Heart left ventricle (tissue), 16 donors: ENCODE results near the gene CCDC146. TPM values are rescaled to one million over a fixed set of nuclear protein-coding genes. Genes with fewer than 3 reads are reported as not detected.

Experiments
- ATAC-seq, 4 donors: fragments of 200-7000 bp; cut with Tn5 transposase; one replicate each; pipeline ENCODE4 v1.9.1; 2020 to 2022; ENCODE audit warnings: moderate library complexity in 4 of 4, mild to moderate bottlenecking in 3 of 4, moderate number of reproducible peaks in 1 of 4
- DNase-seq, 5 donors: peaks; one replicate each; pipeline ENCODE4 v3.0.0-alpha.2; 2020
- H3K27ac ChIP-seq, 12 donors: fragments of 200-600 bp; sonication (generic) in 4 of 12; one replicate each; pipeline versions ENCODE4 v1.5.0 to v1.8.0; 2016 to 2022; ENCODE audit warnings: mild to moderate bottlenecking in 2 of 12
- H3K27me3 ChIP-seq, 9 donors: fragments of 200-600 bp; sonication (generic) in 2 of 9; one replicate each; pipeline versions ENCODE4 v1.5.1 to v1.8.0; 2016 to 2022; ENCODE audit warnings: mild to moderate bottlenecking in 3 of 9
- H3K36me3 ChIP-seq, 9 donors: fragments of 200-600 bp; sonication (generic) in 2 of 9; one replicate each; pipeline versions ENCODE4 v1.5.0 to v1.8.0; 2018 to 2022; ENCODE audit warnings: mild to moderate bottlenecking in 2 of 9
- H3K4me1 ChIP-seq, 12 donors: fragments of 200-600 bp; sonication (generic) in 4 of 12; one replicate each; pipeline versions ENCODE4 v1.5.0 to v1.8.0; 2016 to 2022; ENCODE audit warnings: mild to moderate bottlenecking in 3 of 12
- H3K4me3 ChIP-seq, 12 donors: fragments of 200-600 bp; sonication (generic) in 4 of 12; one replicate each; pipeline versions ENCODE4 v1.5.0 to v1.8.0; 2017 to 2022; ENCODE audit warnings: mild to moderate bottlenecking in 9 of 12, moderate library complexity in 4 of 12
- H3K9me3 ChIP-seq, 12 donors: fragments of 200-600 bp; sonication (generic) in 4 of 12; one replicate each; pipeline versions ENCODE4 v1.5.0 to v1.8.0; 2016 to 2022; ENCODE audit warnings: mild to moderate bottlenecking in 1 of 12
- CTCF ChIP-seq, 12 donors: fragments of 200-600 bp; sonication (generic) in 4 of 12; IDR thresholded peaks; one replicate each; pipeline versions ENCODE4 v1.5.0 to v1.8.0; 2018 to 2022; ENCODE audit warnings: antibody characterized with exemption in 12 of 12, mild to moderate bottlenecking in 5 of 12
- POLR2A ChIP-seq, 2 donors: fragments of 450-650 bp; IDR thresholded peaks; one replicate each; pipeline ENCODE4 v1.6.1; 2017; ENCODE audit warnings: antibody characterized with exemption in 2 of 2, mild to moderate bottlenecking in 2 of 2, moderate library complexity in 2 of 2
- WGBS, 4 donors: extraction: QIAGEN DNeasy Blood & Tissue Kit in 2 of 4; methylation state at CpG; one replicate each; pipeline versions ENCODE4 v1.1.5 to v1.1.7; 2013 to 2018; 5-methylcytosine and 5-hydroxymethylcytosine counted together
- intact Hi-C, 10 donors: fragments of 100-400 bp; cut with DNase I; formaldehyde crosslinking; loops; one replicate each; pipeline versions ENCODE4 v1.11.1 to v1.14.2; 2022
- polyA plus RNA-seq, 2 donors: library from polyadenylated mRNA; stranded (reverse); fragments of 200-250 nt; gene quantifications; one replicate each; pipeline ENCODE4 v1.2.3, GENCODE V29; 2013
- total RNA-seq, 9 donors: library from RNA; depleted of rRNA in 2 of 9; stranded (reverse); fragments of >200 nt in 2 of 9; fragmentation: NEBNext Ultra II Directional in 3 of 9; extraction: Animal tissue kit (Norgen Biotek cat#: 25700) in 3 of 9; gene quantifications; one replicate each; pipeline versions ENCODE4 v1.1.0 to v1.2.4, GENCODE V29; 2016 to 2023
- donor health status: ischemic (EF 13 %, LVEDD 7.1; RV severe dilation, severe dysfunction).
- donor health status: healthy with polysubstance abuse.
- donor health status: DM: no; HTN: yes; CAD: no.
- donor health status: DM: no; HTN: no; CAD: no.
- donor health status: ischemic (EF 25% LVEDD 6.9; RV normal size, moderate dysfunction).
- donor health status: ischemic (EF 25% LVEDD 5.7; RV mildly dilated, moderate dysfunction).
- donor health status: healthy.
- donor health status: DM: yes; HTN: yes; CAD: no.
- donor health status: ischemic (EF 35%, LVEDD 5.7; RV mildly dilated, moderate dysfunction).
- donor health status: nonischemic (EF 11% LVEDD 7.7; RV severe dilation, severe dysfunction).
- donor health status: DM: yes; HTN: yes; CAD: no.
- donor health status: PGD.
- donor health status: ischemic (EF 29% LVEDD 5.4; RV normal size, mild dysfunction).
- donor health status: nonischemic (EF 23%, LVEDD 6.1; RV moderate dilation, normal function).

The CCDC146 gene
- total and polyA plus RNA-seq, 11 donors, result 2.1 to 13.3 (median 6.6) TPM

- Histone ChIP-seq H3K36me3 (peaks cover 0 to 57% (median 0%) of the 10 kb centered on the region in 9 donors), H3K4me3 (no peak overlapping the region), H3K4me1 (peaks cover 0 to 10% (median 2%) of the 10 kb centered on the region in 12 donors), H3K9me3 (no peaks in the 10 kb centered on the region), H3K27ac (no peak overlapping the region), H3K27me3 (no peaks in the 10 kb centered on the region)
- DNase-seq (no peak), ATAC-seq (no peak)
- intact Hi-C loops, result loop anchor here in 1 of 10 donors (5.0 kb wide), 1 partner anchor 68 kb away; no protein-coding TSS in a partner anchor
- 67 to 80% (median 73%) methylated on average over 2 of the region's 2 CpGs for WGBS, 4 donors
- TF ChIP-seq CTCF (IDR thresholded peaks at IDR 0.05), result no peak
- no peak for TF ChIP-seq POLR2A (IDR thresholded peaks at IDR 0.05)
Measured at GRCh38 chr7:77320714-77321113, 198.3 kb downstream of the CCDC146 start.

DNA sequence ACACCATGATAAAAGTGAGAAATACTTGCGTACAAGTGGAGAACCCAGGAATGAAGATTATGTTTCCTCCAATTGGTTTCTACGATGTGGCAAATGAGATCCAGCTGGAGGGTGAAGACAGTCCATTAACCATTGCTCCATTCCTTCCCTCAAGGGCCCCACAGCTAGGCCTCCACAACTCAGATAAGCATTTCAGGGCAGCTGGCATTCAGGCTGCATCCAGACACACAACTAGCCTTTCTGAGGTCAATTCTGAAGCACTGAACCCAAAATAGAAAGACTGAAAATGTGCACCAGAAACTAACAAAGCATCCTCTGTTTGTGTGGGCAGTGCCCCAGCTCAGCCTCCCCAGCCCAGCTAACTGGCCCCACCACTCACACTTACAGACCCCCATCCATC is 198.9 kb downstream of the CCDC146 start:
- H3K27ac ChIP-seq, result no peak overlapping the region
- H3K4me1 ChIP-seq, result peaks cover 0 to 10% (median 0%) of the 10 kb centered on the region in 12 donors
- intact Hi-C loops, result loop anchor here in 1 of 10 donors (5.0 kb wide), 1 partner anchor 69 kb away; no protein-coding TSS in a partner anchor
- DNase-seq (no peak), ATAC-seq (peak in 2 of 4 donors; percentile 24 to 65)
- H3K27me3 ChIP-seq, result no peaks in the 10 kb centered on the region
- TF ChIP-seq POLR2A (IDR thresholded peaks at IDR 0.05) (no peak), CTCF (IDR thresholded peaks at IDR 0.05) (no peak)
- no peaks in the 10 kb centered on the region for H3K9me3 ChIP-seq
- peaks cover 0 to 56% (median 0%) of the 10 kb centered on the region in 9 donors for H3K36me3 ChIP-seq
- H3K4me3 ChIP-seq, result no peak overlapping the region
- 43 to 57% (median 53%) methylated on average over 2 of the region's 2 CpGs for WGBS, 4 donors

DNA sequence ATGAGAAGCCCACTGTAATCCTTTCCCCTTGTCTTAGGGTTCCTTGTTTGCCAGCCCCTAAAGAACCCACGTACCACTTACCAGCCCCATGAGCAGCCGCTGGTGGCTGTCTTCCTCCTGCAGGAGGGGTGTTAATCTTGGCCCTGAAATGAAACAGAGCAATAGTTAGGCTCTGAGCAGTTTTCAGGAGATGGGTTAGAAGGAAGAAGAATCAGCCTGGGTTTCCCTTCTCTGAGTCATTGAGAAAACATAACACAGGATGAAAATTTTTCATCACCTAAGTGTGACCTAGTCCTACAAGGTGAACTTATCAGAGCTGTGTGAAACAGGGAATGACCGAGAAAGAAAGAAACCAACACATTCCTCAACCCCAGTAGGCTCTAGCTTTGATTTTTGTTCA is 203.7 kb downstream of the CCDC146 start:
- no peaks in the 10 kb centered on the region for H3K9me3 ChIP-seq
- 84 to 91% (median 87%) methylated on average over 3 of the region's 3 CpGs for WGBS, 4 donors
- DNase-seq (no peak), ATAC-seq (no peak)
- no peaks in the 10 kb centered on the region for H3K27me3 ChIP-seq
- peaks cover 0 to 40% (median 0%) of the 10 kb centered on the region in 9 donors for H3K36me3 ChIP-seq
- TF ChIP-seq CTCF (IDR thresholded peaks at IDR 0.05) (no peak), POLR2A (IDR thresholded peaks at IDR 0.05) (no peak)
- H3K4me3 ChIP-seq, result no peak overlapping the region
- intact Hi-C loops, result loop anchor here in 4 of 10 donors (5.0 kb wide), 3 partner anchors 74 to 204 kb away; partner anchors contain the start of gene CCDC146 (in 1 of the 4)
- peaks cover 5 to 51% (median 28%) of the 10 kb centered on the region in 12 donors for H3K4me1 ChIP-seq
- peak overlapping the region in 1 of 12 donors; percentile 76 for H3K27ac ChIP-seq

DNA sequence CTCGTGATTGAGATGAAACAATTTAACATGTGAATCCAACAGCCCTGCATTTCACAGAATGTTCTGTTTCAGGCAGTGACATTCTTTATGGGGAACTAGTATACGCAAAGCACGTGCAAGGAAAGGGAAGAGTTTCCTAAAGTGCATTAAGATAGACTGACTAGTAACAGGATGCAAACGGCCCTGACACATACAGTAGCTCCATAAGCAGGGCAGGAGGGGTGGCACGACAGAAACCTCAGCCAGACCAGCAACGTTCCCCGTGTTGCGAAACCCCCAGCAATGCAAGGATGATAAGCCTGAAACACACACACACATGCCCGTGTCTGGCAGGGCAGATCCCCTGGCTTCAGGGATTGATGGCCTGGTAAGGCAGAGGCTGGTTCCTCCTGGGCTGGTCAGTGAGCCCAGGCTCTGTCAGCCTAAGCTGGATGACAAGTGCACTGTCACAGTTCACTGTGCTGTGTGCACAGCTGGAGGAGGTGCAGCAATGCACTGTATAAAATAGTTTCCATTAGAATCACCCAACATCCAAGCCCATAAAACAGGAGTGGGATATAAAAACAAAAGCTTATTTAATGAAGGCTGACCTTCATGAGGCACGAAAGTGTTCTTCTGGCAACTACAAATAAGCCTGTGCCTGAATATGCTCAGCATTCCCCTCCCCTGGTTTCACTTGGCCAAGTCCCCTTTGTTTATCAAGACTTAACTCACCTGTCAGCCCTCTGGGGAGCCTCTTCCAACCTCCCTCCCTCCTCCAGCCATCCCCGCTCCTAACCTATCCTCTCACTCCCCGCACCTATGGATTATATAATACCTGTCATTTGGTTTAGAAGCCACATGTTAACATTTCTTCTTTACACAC is 204.9 kb downstream of the CCDC146 start:
- peak; percentile 50 to 76 (median 53) for ATAC-seq
- 62 to 70% (median 66%) methylated on average over 8 to 12 of the region's 12 CpGs for WGBS, 4 donors
- H3K4me3 ChIP-seq, result no peak overlapping the region
- H3K4me1 ChIP-seq, result peaks cover 5 to 59% (median 36%) of the 10 kb centered on the region in 12 donors
- no peak for TF ChIP-seq CTCF (IDR thresholded peaks at IDR 0.05)
- no peak for TF ChIP-seq POLR2A (IDR thresholded peaks at IDR 0.05)
- H3K9me3 ChIP-seq, result no peaks in the 10 kb centered on the region
- peak in 4 of 5 donors; percentile 28 to 71 (median 64) for DNase-seq
- peaks cover 0 to 28% (median 0%) of the 10 kb centered on the region in 9 donors for H3K36me3 ChIP-seq
- H3K27me3 ChIP-seq, result no peaks in the 10 kb centered on the region
- peak overlapping the region in 9 of 12 donors; percentile 2 to 76 (median 23) for H3K27ac ChIP-seq
- intact Hi-C loops, result loop anchor here in 4 of 10 donors (5.0 kb wide), 3 partner anchors 75 to 205 kb away; partner anchors contain the start of gene CCDC146 (in 1 of the 4)
